Retinal pigment epithelial cell (primary cell): ENCODE data around the gene PRR5L.

Experiments used
- DNase-seq: peaks from one replicate; pipeline ENCODE4 v3.0.0-alpha.2; 2010; ENCODE audit warnings: low read depth
- H3K4me3 ChIP-seq: 2 replicates; pipeline ENCODE4 v1.5.1; 2011; ENCODE audit warnings: mild to moderate bottlenecking, low read length, control low read depth, moderate library complexity
- TF ChIP-seq, protein P1 (sequence below): conservative IDR thresholded peaks from 2 replicates; pipeline ENCODE4 v1.5.1; 2011; ENCODE audit warnings: low read depth, low read length, control low read depth, inconsistent platforms

PRR5L gene

DNA sequence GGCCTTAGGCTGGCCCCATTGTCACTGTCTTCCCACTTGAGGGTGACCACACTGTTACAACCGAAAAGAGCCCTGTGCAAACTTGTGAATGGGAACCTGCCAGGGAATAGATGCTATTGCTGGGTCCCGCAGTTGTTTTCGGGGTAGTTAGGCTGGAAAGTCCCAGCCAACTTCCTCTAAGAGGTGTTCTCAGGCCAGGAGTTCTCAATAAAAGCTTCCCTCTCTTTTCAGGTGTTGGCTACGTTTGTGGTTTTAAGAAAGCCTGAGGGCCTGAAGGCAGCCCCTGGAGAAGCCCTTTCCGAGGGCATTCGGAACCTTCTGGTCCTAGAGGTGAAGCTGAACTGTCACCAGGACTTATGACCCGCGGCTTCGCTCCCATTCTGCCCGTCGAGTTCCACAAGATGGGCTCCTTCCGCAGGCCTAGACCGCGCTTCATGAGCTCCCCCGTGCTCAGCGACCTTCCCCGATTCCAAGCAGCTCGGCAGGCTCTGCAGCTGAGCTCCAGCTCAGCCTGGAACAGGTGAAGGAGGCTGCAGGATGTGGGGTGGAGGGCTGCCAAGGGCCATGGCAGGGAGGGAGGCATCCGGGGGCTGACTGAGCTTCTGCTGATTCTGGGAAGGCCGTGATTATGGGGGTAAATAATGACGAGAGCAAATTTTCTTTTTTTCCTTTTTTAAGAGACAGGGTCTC, 104.8 kb downstream of the PRR5L start:
- TF ChIP-seq, protein P1, sequence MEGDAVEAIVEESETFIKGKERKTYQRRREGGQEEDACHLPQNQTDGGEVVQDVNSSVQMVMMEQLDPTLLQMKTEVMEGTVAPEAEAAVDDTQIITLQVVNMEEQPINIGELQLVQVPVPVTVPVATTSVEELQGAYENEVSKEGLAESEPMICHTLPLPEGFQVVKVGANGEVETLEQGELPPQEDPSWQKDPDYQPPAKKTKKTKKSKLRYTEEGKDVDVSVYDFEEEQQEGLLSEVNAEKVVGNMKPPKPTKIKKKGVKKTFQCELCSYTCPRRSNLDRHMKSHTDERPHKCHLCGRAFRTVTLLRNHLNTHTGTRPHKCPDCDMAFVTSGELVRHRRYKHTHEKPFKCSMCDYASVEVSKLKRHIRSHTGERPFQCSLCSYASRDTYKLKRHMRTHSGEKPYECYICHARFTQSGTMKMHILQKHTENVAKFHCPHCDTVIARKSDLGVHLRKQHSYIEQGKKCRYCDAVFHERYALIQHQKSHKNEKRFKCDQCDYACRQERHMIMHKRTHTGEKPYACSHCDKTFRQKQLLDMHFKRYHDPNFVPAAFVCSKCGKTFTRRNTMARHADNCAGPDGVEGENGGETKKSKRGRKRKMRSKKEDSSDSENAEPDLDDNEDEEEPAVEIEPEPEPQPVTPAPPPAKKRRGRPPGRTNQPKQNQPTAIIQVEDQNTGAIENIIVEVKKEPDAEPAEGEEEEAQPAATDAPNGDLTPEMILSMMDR, result no peak
- no peak for DNase-seq
- H3K4me3 ChIP-seq, result no peak overlapping the region

DNA sequence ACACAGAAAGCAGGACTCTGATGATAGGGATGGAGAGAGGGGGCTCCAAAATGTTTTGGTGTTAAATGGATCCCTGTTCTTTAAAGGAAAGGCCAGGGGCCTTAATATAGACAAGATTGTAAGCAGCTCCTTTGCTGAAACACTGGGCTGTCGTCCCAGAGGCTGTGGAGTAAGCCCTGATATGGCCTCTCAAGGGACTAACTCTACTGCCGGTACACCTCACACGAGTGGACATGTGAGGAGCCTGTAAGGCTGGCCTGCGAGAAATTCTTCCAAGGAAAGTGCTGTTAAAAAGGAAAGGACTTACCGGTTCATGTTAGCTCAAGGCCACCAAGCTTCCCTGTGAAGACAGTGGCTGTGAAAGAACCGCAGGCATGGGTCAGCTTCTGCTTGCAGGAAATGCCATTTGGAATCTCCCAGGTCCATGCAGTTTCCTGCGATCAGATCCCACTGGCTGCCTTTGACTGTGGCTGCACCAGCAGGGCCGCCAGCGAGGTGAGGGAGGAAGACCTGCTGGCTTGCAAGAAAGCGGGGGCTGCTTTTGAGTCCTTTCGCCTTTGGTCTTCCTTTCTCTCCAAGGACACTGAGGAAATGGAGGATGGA, 106.6 kb downstream of the PRR5L start:
- H3K4me3 ChIP-seq, result no peak overlapping the region
- TF ChIP-seq, protein P1, result no peak
- DNase-seq, result no peak

DNA sequence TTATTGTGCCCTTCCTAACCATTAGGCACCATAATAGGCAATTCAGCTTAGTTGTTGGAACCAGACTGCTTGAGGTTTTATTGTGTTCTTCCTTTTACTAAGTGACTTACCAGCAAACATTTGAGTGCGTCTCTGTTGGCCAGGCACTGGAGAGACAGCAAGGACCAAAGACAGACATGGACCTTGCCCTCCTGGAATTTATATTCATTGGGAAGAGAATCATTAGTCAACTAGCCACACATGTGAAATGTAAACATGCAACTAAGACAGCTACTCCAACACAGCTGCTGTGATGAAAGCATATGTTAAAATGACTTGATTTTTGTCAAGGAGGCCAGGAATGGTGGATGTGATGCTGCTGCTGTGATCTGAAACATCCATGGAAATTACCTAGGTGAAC, 107.6 kb downstream of the PRR5L start:
- DNase-seq, result no peak
- no peak overlapping the region for H3K4me3 ChIP-seq
- TF ChIP-seq, protein P1, result no peak

DNA sequence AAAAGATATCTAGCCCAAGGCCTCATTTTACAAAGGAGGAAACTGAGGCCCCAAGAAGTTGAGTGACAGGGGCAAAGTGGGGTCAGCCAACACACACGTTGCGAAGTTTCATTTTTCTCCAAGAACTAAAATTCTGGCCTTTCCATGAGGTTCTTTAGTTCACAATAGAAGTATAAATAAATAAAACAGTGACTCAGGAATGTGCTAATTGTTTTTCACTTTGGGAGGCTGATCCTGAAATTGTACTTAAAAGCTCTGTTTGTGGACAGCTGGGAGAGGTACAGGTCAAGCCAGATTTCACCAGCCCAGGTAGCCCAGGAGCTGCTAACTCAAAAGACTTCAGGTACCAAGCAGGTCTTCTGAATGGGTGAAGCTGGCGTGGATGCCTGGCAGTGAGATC, 108.7 kb downstream of the PRR5L start:
- no peak for DNase-seq
- no peak overlapping the region for H3K4me3 ChIP-seq
- TF ChIP-seq, protein P1, result no peak

DNA sequence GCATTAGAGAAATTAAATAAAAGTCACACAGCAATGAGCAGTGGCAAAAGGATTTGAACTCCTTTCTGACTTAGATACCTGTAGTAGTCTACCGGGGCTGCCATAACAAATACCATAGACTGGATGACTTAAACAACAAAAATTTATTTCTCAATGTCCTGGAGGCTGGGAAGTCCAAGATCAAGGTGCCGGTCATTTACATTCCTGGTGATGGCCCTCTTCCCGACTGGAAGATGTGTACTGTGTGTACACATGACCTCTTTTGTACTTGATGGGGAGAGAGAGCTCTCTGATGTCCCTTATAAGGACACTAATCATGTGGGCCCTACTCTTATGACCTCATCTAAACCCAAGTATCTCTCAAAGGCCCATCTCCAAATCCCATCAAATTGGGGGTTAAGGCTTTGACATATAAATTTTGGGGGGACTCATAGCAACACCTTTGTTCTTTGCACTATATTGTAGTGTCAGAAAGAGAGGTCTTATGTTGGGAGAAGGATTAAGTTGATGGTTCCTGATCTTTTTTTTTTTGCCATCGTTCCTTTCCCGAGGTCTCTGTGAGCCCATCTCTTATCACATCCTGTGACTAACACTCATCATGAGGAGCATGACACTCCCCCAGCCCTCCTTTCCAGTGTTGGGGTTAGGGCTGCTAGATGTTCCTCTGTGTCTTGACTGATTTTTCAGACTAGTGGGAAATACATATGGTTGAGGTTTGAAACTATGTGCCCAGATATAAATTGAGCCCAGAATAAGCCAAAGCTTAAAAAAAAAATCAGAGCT, 109.7 kb downstream of the PRR5L start:
- TF ChIP-seq, protein P1, result no peak
- no peak for DNase-seq
- no peak overlapping the region for H3K4me3 ChIP-seq

DNA sequence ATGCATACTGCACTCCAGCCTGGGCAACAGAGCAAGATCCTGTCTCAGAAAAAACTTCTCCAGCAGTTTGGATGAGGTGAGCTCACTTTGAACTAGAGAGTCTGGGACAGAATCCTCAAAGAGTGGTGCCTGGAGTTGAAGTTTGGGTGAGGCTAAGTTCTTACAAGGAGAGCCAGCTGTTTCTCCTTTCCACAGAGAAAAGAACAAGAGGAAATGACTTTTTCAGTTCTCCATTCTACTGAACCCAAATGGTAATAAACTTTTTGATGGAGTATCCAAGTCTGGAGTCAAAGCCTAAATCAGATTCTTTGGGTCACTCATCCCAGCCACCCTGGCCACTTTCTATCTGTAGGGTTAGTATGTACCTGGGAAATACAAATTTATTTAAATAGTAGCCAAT, 111.3 kb downstream of the PRR5L start:
- TF ChIP-seq, protein P1, result no peak
- DNase-seq, result no peak
- H3K4me3 ChIP-seq, result no peak overlapping the region
